Heart left ventricle (tissue), 13 donors: ENCODE measurements around the gene NUAK1.
A peak's percentile ranks its signal among the peaks of the same experiment; 100 is the strongest.

Experiments used
- CTCF ChIP-seq, 12 donors: fragments of 200-600 bp; sonication (generic) in 4 of 12; IDR thresholded peaks; one replicate each; pipeline versions ENCODE4 v1.5.0 to v1.8.0; 2018 to 2022; ENCODE audit warnings: antibody characterized with exemption in 12 of 12, mild to moderate bottlenecking in 5 of 12
- POLR2A ChIP-seq, 2 donors: fragments of 450-650 bp; IDR thresholded peaks; one replicate each; pipeline ENCODE4 v1.6.1; 2017; ENCODE audit warnings: antibody characterized with exemption in 2 of 2, mild to moderate bottlenecking in 2 of 2, moderate library complexity in 2 of 2
- donor health status: ischemic (EF 13 %, LVEDD 7.1; RV severe dilation, severe dysfunction).
- donor health status: DM: no; HTN: yes; CAD: no.
- donor health status: DM: no; HTN: no; CAD: no.
- donor health status: ischemic (EF 25% LVEDD 6.9; RV normal size, moderate dysfunction).
- donor health status: ischemic (EF 25% LVEDD 5.7; RV mildly dilated, moderate dysfunction).
- donor health status: ischemic (EF 35%, LVEDD 5.7; RV mildly dilated, moderate dysfunction).
- donor health status: nonischemic (EF 11% LVEDD 7.7; RV severe dilation, severe dysfunction).
- donor health status: DM: yes; HTN: yes; CAD: no.
- donor health status: PGD.
- donor health status: ischemic (EF 29% LVEDD 5.4; RV normal size, mild dysfunction).
- donor health status: nonischemic (EF 23%, LVEDD 6.1; RV moderate dilation, normal function).

GRCh38 chr12:106149096-106149784, 10.5 kb upstream of the NUAK1 start:
- TF ChIP-seq CTCF (IDR thresholded peaks at IDR 0.05) = peak; percentile 32 to 71 (median 57)
- no peak for TF ChIP-seq POLR2A (IDR thresholded peaks at IDR 0.05)
